H54 (cell line): ENCODE measurements around the gene FBXW5.

ENCODE experiments used
- DNase-seq: peaks from one replicate; pipeline ENCODE4 v3.0.0; 2011; ENCODE audit warnings: low spot score, mixed read lengths; ENCODE audit not compliant: insufficient read length
- FAIRE-seq: peaks from 3 replicates; lab custom pipeline; 2011; peaks lifted over from hg19 to GRCh38; lab: Jason Lieb, UNC
- POLR2A ChIP-seq: IDR thresholded peaks from 2 replicates; pipeline ENCODE4 v1.6.1; 2011; ENCODE audit warnings: low read depth, mild to moderate bottlenecking, low read length

Gene FBXW5

DNA sequence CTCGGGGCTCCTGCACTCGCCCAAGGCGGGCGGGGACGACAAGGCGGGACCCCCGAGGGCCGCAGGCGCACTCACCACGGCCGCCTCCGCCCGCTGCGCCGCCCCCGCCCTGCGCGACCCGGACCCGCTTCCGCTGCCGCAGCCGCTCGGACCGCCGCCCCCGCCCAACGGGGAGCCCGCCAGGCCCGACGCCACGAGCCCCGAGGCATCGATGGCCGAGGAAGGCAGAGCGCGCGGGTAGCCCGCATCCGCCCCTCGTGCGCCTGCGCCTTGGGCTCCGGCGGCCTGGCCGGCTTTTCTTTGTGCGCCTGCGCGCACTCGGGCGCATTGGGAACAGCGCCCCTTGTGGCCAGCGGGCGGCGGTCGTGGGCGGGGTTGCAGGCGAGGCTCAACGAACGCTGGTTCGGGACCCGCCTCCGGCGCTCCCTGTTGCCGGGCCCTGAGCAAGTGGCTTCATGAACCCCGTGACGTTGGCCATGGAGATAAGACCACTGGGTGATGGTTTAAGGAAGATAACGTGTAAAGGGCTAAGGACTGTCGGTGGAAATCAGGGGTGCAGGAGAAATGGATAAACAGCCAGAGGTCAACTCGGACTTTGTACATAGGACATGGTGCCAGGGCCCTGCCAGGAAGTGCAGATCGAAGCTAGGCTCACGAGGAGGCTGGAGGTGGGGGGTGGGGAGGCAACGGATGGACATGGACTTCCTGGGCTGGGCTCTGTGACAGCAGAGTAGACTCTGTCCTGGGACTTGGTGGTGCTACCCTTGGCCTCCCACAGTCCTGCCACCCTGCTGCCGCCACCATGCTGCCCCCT, at the start of gene FBXW5, which contains the start of gene C8G:
TSS of gene FBXW5 (minus strand) at position 220 of the 814 bp plus-strand sequence. CDS start 655 bp downstream, outside the sequence.
TSS of gene C8G (plus strand) at position 725 of the 814 bp plus-strand sequence. CDS start at position 803, 78 bp downstream.
- TF ChIP-seq POLR2A, result peak; percentile 79
- no peak for FAIRE-seq
- DNase-seq, result peak; percentile 100

- peak; percentile 0; the same call in 1 of the 2 replicates for TF ChIP-seq POLR2A
- FAIRE-seq (no peak), DNase-seq (no peak)
Measured at GRCh38 chr9:136992819-136993369, 48.4 kb upstream of the FBXW5 start.

- TF ChIP-seq POLR2A, result peak; percentile 61
- FAIRE-seq (no peak), DNase-seq (peak; percentile 100)
Measured at GRCh38 chr9:136991993-136992818, 47.7 kb upstream of the FBXW5 start, which contains the start of gene PAXX. Gene PAXX (plus strand): TSS chr9:136992422. CDS start chr9:136992444, 22 bp downstream.

DNA sequence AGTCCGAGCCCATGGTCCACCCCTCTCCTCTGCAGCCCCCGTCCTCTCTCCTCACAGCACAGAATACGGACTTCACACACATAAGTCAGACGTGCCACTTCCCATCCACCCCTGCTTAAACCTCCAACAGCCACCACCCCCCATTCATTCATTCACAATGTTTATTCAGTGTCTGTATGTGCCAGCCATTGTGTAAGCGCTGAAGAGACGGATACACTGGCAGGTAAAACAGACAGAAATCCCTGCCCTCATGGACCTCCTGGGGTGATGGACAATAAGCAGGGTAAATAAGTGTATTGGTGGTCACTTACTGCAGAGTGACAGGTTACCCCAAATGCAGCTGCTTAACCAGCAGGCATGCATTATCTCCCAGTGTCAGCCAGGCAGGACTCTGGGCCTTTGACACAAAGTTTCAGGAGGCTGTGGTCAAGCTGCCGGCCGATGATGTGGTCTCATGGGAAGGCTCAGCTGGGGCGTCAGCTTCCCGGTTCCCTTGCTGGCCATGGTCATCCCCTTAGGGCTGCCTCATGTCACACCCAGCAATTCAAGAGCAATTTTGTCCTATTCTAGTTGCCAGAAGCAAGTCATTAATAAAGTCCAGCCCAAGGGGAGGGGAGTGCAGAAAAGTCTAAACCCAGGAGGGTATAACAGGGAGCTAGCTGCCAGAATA, 45.8 kb upstream of the FBXW5 start:
- TF ChIP-seq POLR2A, result no peak
- DNase-seq (no peak), FAIRE-seq (no peak)

- no peak for FAIRE-seq
Measured at GRCh38 chr9:136988872-136989271, 44.3 kb upstream of the FBXW5 start.

GRCh38 chr9:136985853-136986252, 41.3 kb upstream of the FBXW5 start:
- FAIRE-seq, result no peak
- TF ChIP-seq POLR2A, result no peak
- DNase-seq, result no peak

More at GRCh38 chr9:136988872-136989271, 44.3 kb upstream of the FBXW5 start:
- no peak for TF ChIP-seq POLR2A
- no peak for DNase-seq

DNA sequence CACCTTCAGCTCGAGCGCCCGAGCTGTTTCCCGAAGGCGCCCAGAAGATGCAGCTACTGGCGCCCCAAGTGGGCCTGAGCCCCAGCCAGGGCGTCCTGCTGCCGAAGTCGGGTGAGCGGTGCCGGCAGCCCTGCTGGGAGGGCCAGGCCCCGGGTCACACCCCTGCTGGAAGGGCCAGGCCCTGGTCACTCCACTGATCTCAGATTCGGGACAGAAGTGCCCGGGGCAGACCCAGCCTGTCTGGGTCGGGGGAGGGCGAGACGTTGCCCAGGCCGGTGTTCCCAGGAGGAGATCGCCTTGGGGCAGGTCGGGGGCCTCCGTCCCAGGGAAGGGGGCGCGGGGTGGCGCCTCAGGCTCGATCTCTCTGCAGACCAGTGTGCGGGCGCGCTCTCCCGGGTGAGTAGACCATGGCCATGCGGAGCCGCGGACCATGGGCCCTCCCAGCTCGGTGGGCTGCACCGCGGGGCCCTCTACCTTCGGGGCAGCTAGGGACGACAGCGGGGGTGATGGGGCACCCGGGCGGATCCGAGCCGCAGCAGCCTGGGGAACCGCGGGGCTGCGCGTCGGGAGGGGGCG, 40.6 kb upstream of the FBXW5 start:
- no peak for FAIRE-seq
- no peak for TF ChIP-seq POLR2A
- no peak for DNase-seq

DNA sequence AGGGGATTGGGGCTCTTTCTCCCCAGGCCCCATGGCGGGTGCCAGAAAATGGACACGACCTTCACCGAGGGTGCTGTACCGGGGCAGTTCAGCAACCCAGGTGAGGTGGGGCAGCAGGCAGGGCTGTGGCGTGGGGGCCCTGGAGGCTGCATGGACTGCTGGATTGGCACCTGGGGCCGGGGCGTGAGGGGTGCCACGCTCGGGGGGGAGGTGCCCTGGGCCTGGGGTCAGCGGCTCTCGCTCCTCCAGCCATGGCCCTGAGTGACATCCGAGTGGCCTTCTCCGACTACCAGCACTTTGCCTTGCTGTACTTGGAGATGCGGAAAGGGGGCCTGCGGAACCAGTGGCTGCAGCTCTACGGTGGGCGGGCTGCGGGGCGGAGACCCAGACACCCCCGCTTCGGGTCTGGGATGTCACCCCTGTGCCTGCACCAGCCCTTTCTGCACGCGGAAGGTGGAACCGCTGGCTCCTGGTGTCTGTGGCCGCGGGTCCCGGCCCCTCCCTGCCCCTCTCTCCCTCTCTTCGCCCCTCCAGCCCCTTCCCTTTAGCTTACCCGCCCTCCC, 40.0 kb upstream of the FBXW5 start:
- no peak for TF ChIP-seq POLR2A
- FAIRE-seq (no peak), DNase-seq (no peak)

DNA sequence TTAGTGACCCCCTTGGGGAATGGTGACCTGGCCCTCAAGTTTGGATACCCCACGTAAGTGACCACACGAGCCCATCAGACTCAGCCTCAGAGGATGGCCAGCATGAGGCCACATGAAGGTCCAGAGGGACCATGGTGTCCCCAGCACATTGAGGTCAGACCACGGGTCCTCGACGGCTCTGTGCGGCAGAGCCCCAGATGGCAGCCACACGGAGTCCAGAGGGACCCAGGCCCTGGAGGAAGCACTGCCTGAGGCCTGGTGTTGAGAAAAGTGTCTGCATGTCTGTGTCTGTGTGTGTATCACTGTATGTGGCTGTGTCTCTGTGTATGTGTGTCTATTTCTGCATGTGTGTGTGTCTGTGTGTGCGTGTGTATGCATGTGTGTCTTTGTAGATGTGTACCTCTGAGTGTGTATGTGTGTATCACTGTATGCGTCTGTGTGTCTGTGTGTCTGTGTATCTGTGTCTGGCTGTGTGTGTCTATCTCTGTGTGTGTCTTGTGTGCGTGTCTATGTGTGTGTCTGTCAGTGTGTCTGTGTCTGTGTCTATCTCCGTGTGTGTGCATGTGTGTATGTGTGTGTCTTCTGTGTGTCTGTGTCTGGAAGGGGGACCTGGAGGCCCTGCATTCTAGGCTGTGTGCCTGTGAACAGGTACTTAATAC, 39.2 kb upstream of the FBXW5 start:
- no peak for TF ChIP-seq POLR2A
- no peak for FAIRE-seq
- no peak for DNase-seq

DNA sequence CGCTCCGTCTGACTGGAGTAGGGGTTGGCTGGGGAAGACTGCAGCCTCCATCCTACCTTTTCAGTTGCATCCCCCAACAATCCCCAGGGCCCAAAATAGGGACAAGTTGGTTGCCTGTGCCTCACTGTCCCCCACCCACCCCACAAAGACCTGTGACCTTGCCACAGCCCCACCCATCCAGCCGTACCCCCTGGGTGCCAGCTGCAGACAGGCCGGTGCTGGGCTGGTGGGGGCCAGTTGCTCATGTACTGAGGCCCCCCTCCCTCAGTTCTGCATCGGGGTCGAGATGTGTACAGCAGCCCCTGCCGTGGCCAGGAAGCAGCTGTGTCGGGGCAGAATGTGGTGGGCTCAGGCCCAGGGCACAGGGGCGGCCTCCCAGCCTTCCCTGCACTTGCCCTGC, 38.6 kb upstream of the FBXW5 start:
- FAIRE-seq, result no peak
- no peak for DNase-seq
- TF ChIP-seq POLR2A, result no peak

DNA sequence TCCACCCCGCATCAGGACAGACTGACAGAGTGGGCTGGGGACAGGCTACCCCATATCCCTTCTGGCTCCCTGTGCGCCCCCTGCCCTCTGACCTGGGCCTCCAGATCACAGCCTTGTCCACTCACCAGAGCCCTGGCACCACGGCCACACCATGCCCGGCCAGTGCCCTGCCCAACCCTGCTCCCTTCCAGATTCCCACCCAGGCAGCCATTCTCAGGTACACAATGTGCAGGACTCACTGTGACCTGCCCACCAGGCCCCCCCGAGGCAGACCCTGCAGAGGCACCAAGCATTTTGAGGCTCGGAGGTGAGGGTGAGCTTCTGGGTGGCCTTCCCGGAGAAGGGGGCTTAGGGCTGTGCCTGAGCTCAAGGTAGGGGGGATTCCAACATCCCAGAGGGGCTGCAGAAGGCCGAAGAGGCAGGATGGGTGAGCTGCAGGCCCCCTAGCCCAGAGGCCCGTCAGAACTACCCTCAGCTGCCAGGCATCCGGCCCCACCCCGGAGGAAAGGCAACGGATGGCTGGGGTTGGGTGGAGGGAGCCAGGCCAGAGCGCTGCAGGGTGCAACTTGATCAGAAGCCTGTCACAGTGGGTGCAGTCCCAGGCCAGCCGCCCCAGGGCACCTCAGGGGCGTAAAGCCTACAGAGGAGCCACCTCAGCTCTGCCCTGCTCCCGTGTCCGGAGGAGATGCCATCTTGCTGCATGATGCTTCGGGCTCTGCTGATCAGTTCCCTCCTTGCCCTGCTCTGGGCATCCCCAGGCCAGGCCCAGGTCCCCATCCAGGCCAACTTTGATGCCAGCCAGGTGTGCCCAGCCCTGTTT, 37.9 kb upstream of the FBXW5 start, which contains the start of gene LCNL1:
TSS of gene LCNL1 (plus strand) at position 762 of the 820 bp plus-strand sequence. CDS start 594 bp downstream, outside the sequence.
- no peak for TF ChIP-seq POLR2A
- DNase-seq (no peak), FAIRE-seq (no peak)
